ENCODE data around the gene GFPT2. TPM values are rescaled to one million over a fixed set of nuclear protein-coding genes. Genes with fewer than 3 reads are reported as not detected.

The GFPT2 gene
- total and polyA plus RNA-seq, 10 of the 15 experiments (the other 5 are each of a cell fraction or from before 2014, with no cell fraction given) = 0.05 to 0.33 (median 0.11) TPM; not detected in 4

- ATAC-seq (no peak), DNase-seq (ENCODE audit: low read depth, low spot score) (no peak)
Measured at GRCh38 chr5:180349391-180349790, 3.7 kb downstream of the GFPT2 start.

More at GRCh38 chr5:180349391-180349790, 3.7 kb downstream of the GFPT2 start:
- in situ Hi-C loops (cut with MboI) = no loop called here
- no peak for FAIRE-seq
- CTCF ChIA-PET = interaction anchor here (1.1 kb wide), 1 partner anchor 21 kb away, joined by 3 read pairs; no protein-coding TSS in a partner anchor
- Histone ChIP-seq H3K79me2 (ENCODE audit: control insufficient read depth, insufficient read depth, low read length) (no peaks in the 10 kb centered on the region), H3K36me3 (ENCODE audit: control insufficient read depth in 2 of 2, insufficient read depth in 2 of 2, low read length in 1 of 2) (no peaks in the 10 kb centered on the region), H3K27ac (ENCODE audit: control insufficient read depth, insufficient read depth) (no peak overlapping the region), H3K4me2 (ENCODE audit: control insufficient read depth, insufficient read depth) (no peak overlapping the region), H4K20me1 (ENCODE audit: control insufficient read depth, insufficient read depth) (no peaks in the 10 kb centered on the region), H3K9ac (ENCODE audit: control insufficient read depth, insufficient read depth, low read length) (no peak overlapping the region), H3K4me1 (ENCODE audit: control insufficient read depth, insufficient read depth, low read length) (no peaks in the 10 kb centered on the region), H2AFZ (ENCODE audit: control insufficient read depth, low read depth, low read length) (no peak overlapping the region), H3K4me3 (no peak overlapping the region), H3K9me3 (replicated peaks; ENCODE audit: control insufficient read depth, insufficient read depth, low read length) (no peaks in the 10 kb centered on the region), H3K27me3 (replicated peaks in 1 of 2; ENCODE audit: control insufficient read depth in 2 of 2, insufficient read depth in 2 of 2, low read length in 1 of 2) (peaks cover under 1 to 10% of the 10 kb centered on the region in 2 experiments; a peak in 3 of 4 replicates)
- POLR2A ChIA-PET = no interaction called here
- SMC1A ChIA-PET (ENCODE audit: uncharacterized antibody, unreplicated experiment) = no interaction called here
- intact Hi-C loops (cut with micrococcal nuclease; ENCODE audit: unreplicated experiment) = no loop called here
- BruUV-seq (replicated peaks) = no TSS peak
- no peak for TF ChIP-seq WRNIP1 (IDR thresholded peaks at IDR 0.05; ENCODE audit: borderline replicate concordance, low read depth, low read length)
- TF ChIP-seq MEF2B (IDR thresholded peaks at IDR 0.05; ENCODE audit: partially characterized antibody, poor library complexity, severe bottlenecking) = no peak
- no peak for TF ChIP-seq PAX5 (IDR thresholded peaks at IDR 0.05; ENCODE audit: borderline replicate concordance, low read depth, low read length)
- TF ChIP-seq IRF3 (IDR thresholded peaks at IDR 0.05) = no peak
- no peak for TF ChIP-seq ZNF592 (IDR thresholded peaks at IDR 0.05)
- no peak for TF ChIP-seq SP1 (IDR thresholded peaks at IDR 0.05; ENCODE audit: low read depth, low read length)
- no peak for TF ChIP-seq CBX5 (IDR thresholded peaks at IDR 0.05; ENCODE audit: low read depth)
- no peak for TF ChIP-seq RAD51 (IDR thresholded peaks at IDR 0.05)
- 61% methylated on average over 8 of the region's 8 CpGs for WGBS (ENCODE audit: insufficient coverage, insufficient replicate concordance, low lambda C conversion rate, missing lambda C conversion rate)
- RAD21 ChIA-PET (ENCODE audit: unreplicated experiment) = no interaction called here

Measured in GM12878 (cell line).